LHCN-M2 (cell line): ENCODE measurements around the gene HTR4. TPM values are rescaled to one million over a fixed set of nuclear protein-coding genes. Genes with fewer than 3 reads are reported as not detected.

Source experiments
- DNase-seq: peaks from one replicate; pipeline ENCODE4 v3.0.0-alpha.2; 2012; ENCODE audit warnings: low read depth
- total RNA-seq: library from RNA; depleted of rRNA; stranded (reverse); fragments of >200 nt; gene quantifications from 2 replicates; pipeline ENCODE4 v1.2.3, GENCODE V29; 2014

Gene HTR4
- total RNA-seq, 1 experiment from 2014 or later: not detected

- no peak for DNase-seq
Observed at GRCh38 chr5:148663509-148663908, 9.2 kb upstream of the HTR4 start.

DNA sequence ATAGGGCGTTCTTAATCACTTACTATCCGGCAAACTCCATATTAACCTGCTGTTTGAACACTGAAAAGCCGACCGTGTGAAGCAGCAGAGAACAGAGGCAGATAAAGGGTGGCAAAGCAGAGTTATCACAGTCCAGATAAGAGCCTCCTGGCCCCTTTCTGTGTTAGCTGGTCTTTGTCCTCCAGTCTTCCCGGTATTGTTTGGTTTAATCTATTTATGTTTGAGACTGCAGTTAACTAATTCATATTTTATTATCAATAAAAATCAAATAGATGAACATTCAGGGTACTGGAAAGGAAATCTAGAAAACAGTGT is 6.0 kb upstream of the HTR4 start:
- DNase-seq: no peak

DNA sequence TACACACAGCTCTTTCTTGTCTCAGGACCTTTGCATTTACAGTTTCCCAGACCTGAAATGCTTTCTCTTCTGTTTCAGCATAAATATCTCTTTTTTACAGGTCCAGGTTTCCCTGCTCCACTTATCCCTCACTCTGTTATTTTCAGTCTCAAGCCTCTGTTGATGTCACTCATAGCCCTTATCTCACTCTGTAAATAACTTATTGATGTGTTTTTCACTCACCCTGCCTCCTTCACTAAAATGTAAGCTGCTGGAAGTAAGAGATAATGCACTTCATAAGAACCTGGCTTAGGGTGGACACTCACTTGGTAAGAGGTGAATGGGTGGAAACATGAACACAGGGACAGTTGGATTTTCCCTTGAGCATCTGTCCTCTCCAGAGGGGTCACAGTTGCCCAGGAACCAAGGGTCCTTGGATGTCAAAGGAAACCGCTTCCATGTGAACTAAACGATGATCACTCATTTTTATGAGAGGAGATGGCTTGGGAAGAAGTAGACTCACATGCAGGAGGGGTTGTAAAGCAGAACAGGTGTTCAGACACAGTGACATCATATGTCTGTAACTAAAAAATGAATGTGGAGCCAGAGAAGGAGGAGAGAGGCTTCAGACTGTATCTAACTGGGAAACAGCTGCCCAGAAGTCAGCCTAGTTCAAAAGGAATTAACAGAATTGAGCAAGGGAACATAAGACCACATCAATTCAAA is 5.5 kb upstream of the HTR4 start:
- DNase-seq: peak; percentile 6

DNA sequence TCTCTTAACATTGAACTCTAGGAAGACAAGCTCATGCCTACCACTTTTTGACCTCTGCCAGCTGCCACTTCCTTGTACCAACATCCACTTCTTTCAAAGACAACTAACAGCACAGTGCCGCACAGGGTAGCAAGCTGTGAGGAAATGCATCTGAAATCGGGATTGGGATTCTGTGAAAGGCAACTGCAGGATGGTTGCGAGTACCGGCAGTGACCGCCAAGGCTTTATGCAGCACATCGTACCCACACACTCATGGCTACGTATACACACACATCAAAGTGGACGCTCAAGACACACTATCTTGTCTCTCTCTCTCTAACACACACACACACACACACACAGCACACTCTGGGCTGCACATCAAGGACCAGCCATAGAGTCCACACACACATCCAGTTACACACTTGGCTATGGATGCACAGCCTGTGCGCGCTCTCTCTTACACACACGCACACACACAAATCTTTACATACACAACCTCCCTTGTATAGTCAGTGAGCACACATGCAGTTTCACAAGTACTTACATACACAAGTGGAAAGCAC is 964 bp downstream of the HTR4 start:
- DNase-seq: no peak

GRCh38 chr5:148651528-148651927 is 2.8 kb downstream of the HTR4 start:
- DNase-seq: no peak

DNA sequence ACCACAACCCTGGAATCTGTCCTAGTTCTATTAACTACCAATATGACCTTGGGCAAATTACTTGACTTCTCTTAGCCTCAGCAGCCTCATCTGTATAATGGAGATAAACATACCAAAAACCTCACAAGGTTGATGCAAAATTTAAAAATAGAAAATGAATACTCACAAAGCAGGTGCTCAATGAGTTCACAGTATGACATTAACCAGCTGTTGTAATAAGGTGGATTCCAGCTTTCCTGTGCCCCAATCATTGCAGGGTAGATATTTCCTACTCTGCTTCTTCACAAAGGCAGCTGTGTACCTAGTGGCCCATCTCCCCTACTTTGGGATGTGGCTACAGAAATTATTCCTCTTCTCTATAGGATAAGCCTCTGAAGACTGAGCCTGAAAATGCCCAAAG is 8.8 kb downstream of the HTR4 start:
- no peak for DNase-seq

DNA sequence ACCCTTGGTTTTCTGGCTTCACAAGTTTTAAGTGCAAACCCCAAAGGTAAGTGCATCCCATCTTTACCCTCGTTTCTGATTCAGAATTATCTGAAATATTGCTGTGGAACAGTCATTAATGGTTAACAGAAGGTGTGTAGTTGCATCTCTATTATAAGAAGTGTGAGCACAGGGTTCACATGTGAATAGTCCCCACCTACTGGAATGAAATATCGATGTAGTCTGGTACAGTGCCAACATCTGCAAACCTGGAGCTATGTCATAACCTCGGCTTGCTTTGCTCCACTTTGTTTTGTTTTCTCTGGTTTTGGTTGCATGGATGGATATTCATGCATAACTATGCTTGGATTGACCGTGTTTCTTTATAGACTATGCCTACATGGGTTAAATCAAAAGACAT is 12.6 kb downstream of the HTR4 start:
- no peak for DNase-seq

GRCh38 chr5:148640471-148640870 is 13.9 kb downstream of the HTR4 start:
- DNase-seq: no peak

DNA sequence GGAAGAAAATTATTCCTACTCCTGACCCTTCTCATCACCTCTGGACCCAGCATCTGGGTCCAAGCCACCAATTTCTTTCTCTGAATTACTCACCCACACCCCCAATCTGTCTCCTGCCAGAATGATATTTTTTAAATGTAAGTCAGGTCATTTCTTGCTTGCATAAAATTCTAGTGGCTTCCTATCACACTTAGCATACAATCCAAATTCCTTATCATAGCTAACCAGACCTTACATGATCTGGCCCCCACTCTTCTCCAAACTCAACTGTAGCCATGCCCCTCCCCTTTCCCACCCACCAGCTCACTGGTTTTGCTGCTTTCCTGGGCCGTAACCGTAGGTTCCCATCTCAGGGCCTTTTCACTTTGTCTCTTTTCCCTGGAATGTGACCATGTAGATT is 15.2 kb downstream of the HTR4 start:
- no peak for DNase-seq

DNA sequence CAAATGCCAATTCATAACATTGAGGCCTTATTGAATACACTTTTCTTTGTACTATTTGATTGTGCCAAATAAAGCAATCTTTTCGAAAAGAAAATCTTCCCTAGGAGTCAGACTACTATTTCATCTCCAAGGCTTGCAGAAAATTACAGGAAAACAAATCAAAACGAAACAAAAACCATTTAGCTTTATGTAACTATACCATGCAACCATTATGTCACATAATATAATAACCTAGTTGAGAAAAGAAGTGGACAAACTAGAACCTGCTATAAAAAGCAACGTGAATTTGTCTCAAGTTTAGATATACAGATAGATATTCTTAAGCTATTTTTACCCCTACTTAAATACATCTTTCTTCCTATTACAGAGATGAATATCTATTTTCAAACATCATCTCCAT is 18.0 kb downstream of the HTR4 start:
- no peak for DNase-seq

DNA sequence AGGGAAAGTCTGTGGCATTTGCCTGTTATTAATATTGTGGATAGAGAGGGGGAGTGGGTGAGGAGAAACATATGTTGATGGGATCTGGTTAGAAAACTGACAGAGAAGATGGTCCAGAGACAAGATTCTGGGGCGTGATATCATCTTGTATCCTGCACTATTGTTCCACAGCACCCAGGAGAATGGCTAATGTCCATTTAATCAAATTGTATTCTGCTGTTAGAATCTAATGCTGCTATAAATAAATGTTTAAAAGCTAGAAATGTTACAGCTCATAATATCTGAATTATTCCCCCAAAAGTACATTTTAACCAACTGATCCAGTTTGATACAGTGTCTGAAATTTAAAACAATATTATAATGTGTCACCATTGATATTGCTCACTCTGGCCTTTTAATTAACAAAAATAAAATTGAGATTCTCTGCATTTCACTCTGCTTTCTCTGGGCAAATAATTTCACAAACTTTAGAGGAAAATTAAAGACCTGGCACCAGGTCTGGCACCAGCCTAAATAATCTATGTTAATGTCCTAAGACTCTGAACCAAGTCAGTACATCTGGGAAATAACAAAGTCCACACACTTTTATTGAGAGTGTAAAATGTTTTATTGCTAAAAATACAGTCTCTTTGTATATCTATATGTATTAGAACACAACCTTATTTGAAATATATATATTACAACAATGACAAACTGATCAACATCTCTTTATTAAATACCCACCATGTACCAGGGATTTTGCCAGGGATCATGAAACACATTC is 18.8 kb downstream of the HTR4 start:
- DNase-seq: no peak

DNA sequence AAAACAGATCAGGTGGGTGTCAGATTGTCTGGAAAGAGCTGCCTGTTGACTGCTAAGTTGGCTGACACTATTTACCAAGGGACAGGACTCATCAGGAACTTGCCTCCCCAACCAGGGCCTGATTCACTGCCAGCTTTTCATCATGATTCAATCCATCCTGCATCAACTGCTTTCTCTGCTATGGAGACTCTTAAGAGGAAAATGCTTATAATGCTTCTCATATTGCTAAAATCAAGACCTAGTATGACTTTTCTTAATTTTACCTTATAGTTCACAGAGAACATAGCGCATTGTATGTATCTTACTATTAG is 21.3 kb downstream of the HTR4 start:
- DNase-seq: no peak

GRCh38 chr5:148632255-148633066 is 21.9 kb downstream of the HTR4 start:
- DNase-seq: no peak

- no peak for DNase-seq
Observed at GRCh38 chr5:148626986-148627385, 27.3 kb downstream of the HTR4 start.

DNA sequence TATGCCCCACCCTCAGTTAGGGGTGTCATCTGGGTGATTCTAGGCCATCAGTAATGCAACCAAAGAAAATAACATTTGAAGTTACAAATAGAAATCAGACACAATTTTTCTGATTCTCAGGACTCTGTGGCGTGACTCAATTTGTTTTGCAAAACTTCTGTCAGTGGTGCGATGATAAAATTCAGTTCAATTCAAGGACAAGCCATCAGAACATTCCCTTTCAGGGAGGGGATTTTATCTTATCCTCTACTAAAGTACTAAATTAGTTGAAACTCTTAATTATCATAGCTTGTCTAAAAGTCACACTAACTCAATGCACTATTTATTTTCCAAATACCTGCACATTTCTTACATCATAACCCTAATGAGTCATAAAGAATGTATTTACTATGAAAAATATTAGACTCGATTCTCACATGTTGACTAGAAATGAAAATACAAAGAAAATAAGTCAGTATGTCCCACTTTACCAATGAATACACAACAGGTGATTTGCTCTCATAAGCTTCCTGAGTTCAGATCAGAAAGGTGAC is 28.2 kb downstream of the HTR4 start:
- DNase-seq: no peak

GRCh38 chr5:148625250-148625649 is 29.1 kb downstream of the HTR4 start:
- no peak for DNase-seq

DNA sequence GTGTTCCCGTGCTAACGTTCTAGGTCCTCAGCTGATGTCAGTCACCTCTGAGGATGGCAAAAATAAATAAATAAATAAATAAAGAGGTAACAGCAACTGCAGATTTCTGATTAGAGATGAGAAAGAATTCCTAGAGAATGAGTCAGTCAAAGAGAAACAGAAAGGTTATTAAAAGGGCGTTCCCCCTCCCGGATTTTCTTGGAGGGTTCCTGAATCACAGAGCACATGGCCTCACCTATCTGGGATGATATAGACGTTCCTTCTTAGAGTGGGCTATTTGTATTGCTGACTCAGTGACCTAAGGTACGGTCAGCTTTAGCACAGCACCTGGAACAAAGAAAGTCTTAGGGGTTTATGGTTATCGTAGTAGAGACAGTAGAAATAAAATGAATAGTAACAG is 30.6 kb downstream of the HTR4 start:
- DNase-seq: no peak

DNA sequence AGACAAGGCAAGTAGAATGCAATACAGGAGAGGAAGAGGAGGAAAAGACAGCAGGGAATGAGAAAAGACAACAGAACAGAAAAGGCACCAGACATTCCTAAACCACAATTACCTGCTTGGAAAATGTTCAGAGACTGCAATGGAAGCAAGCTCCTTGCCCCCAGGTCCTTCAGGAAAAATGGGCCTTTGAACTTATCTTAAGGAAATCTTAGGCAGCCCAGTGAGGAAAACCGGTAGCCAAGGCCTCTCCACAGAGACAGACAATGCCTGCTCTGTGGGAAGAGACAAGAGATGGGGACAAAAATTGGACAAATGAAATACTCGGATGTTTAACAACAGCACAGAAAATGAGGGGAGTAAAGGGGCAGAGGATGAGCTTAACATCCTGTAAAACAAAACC is 31.2 kb downstream of the HTR4 start:
- no peak for DNase-seq

DNA sequence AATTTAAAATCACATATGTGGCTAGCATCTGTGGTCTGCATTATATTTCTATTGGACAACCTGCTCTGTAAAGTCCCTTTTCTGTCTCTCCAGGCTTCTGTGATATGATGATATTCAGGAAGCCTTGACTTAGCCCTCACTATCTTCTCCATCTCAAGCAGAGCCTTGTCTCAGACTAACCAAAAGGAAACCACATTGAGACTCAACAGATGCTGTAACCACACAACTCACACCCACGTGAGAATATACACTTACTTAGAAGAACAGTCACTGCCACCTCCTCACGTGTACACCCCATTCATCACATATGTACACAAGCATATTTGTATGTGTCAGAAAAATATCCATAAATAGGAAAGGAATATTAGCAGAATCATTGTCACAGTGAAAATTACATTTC is 33.6 kb downstream of the HTR4 start:
- DNase-seq: no peak

DNA sequence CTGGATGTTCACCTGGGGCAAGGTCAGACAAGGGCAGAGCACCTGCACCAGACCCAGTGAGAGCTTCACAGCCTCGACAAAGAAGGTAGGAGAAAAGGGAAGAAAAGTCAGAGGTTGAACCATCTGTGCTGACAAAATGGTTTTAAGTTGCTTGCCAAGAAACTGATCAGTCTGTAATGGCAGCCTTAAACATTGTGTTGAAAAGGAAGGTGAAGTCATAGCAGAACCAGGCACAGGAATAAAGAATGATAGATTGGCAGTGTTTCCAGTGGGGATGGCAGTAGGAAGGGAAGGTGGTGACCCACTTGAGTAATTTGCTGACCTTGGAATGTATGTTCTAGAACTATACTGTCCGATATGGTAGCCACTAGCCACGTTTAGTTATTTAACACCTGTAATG is 34.2 kb downstream of the HTR4 start:
- DNase-seq: no peak

- no peak for DNase-seq
Observed at GRCh38 chr5:148619484-148619883, 34.8 kb downstream of the HTR4 start.

DNA sequence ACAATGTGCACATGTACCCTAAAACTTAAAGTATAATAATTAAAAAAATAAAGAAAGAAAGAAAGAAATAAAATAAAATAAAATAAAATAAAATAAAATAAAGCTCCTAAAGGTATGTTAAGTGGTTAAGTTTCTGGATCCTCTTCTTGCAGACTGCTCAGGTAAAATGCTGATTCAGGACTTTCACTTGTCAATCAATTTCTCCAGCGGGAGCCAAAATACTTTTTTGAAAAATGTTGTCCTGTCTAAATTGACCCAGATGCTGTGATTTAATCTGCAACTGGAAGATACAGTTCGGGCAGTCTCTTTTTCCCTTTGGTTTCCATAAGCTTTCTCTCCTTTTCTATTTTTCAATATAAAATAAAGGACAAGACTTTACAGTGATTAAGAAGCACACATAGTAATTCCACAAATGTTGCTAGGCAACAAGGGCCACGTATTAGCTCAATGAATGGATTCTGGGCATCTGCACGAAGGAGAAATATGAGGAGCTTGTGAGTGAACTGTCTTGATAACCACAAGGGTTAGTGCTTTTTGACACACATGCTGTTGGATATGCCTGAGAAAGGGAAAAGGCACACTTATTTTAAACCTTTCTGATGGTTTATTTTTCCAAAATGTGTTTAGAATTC is 38.6 kb downstream of the HTR4 start:
- peak; percentile 39 for DNase-seq
